Pancreas (tissue), 10 donors: ENCODE measurements around the gene SLC22A9. TPM values are rescaled to one million over a fixed set of nuclear protein-coding genes. Genes with fewer than 3 reads are reported as not detected.

ENCODE experiments used
- ATAC-seq, 4 donors: fragments of 200-7000 bp; cut with Tn5 transposase; one replicate each; pipeline versions ENCODE4 v1.8.0 to v1.9.1; 2020; ENCODE audit warnings: mild to moderate bottlenecking in 4 of 4, moderate library complexity in 4 of 4
- DNase-seq, 6 donors: peaks; one replicate each; pipeline ENCODE4 v3.0.0-alpha.2; 2020
- FAIRE-seq: peaks from 2 replicates; lab custom pipeline; 2012; peaks lifted over from hg19 to GRCh38; lab: Jason Lieb, UNC
- H3K27ac ChIP-seq, 4 donors: fragments of 200-600 bp; sonication (generic); 1 replicate in 3 of 4; 2 replicates in 1 of 4; pipeline versions ENCODE4 v1.5.0 to v1.8.0; 2020
- H3K27me3 ChIP-seq, 4 donors: fragments of 200-600 bp; one replicate each; pipeline ENCODE4 v1.8.0; 2021
- H3K36me3 ChIP-seq, 3 donors: fragments of 200-600 bp; sonication (generic) in 1 of 3; one replicate each; pipeline versions ENCODE4 v1.5.0 to v1.8.0; 2020 to 2021
- H3K4me1 ChIP-seq, 3 donors: fragments of 200-600 bp; one replicate each; pipeline ENCODE4 v1.8.0; 2021
- H3K4me3 ChIP-seq, 4 donors: fragments of 200-600 bp; sonication (generic) in 2 of 4; one replicate each; pipeline versions ENCODE4 v1.5.0 to v1.8.0; 2020 to 2021
- H3K9me3 ChIP-seq, 4 donors: fragments of 200-600 bp; one replicate each; pipeline ENCODE4 v1.8.0; 2021
- WGBS, 2 donors: extraction: QIAGEN DNeasy Blood & Tissue Kit; methylation state at CpG; one replicate each; pipeline ENCODE4 v1.1.7; 2013; 5-methylcytosine and 5-hydroxymethylcytosine counted together
- intact Hi-C, 3 donors: fragments of 100-400 bp; cut with DNase I; formaldehyde crosslinking; loops; one replicate each; pipeline versions ENCODE4 v1.11.1 to v1.14.2; 2022
- polyA plus RNA-seq, 2 donors: library from polyadenylated mRNA; stranded (reverse); fragments of 200-250 nt; gene quantifications; one replicate each; pipeline ENCODE4 v1.2.3, GENCODE V29; 2013
- total RNA-seq, 6 donors: library from RNA; stranded (reverse); fragmentation: NEBNext Ultra II Directional in 4 of 6; extraction: Animal tissue kit (Norgen Biotek cat#: 25700) in 4 of 6; gene quantifications; one replicate each; pipeline versions ENCODE4 v1.2.1 to v1.2.4, GENCODE V29; 2021 to 2023
- TF ChIP-seq, protein P1 (sequence below), 4 donors: fragments of 200-600 bp; sonication (generic) in 3 of 4; IDR thresholded peaks; one replicate each; pipeline versions ENCODE4 v1.5.0 to v1.8.0; 2021; ENCODE audit warnings: antibody characterized with exemption in 4 of 4
- donor health status: healthy with polysubstance abuse.
- donor health status: DM: no; HTN: no; CAD: no; lungs with moderate emphysema.
- donor health status: DM: no; HTN: no; CAD: no.
- donor health status: control.
- donor health status: control.
- donor health status: Bipolar disorder and iron deficiency.
- donor health status: DM: yes; HTN: yes; CAD: no.
- donor health status: DM: no; HTN: no; CAD: no.
- donor health status: DM: no; HTN: no; CAD: no.
- donor health status: DM: yes; HTN: yes; CAD: no.

SLC22A9 gene
- total and polyA plus RNA-seq, 8 donors = 0.12 to 0.44 (median 0.26) TPM; not detected in 3

- H3K4me3 ChIP-seq = no peak overlapping the region
- no peak for ATAC-seq
- no peak for DNase-seq
- no peaks in the 10 kb centered on the region for H3K27me3 ChIP-seq
- 48 to 59% methylated on average over 1 of the region's 1 CpG for WGBS, 2 donors
- no peak for FAIRE-seq
- no peaks in the 10 kb centered on the region for H3K4me1 ChIP-seq
- intact Hi-C loops = no loop called here
- no peak overlapping the region for H3K27ac ChIP-seq
- H3K36me3 ChIP-seq = no peaks in the 10 kb centered on the region
- H3K9me3 ChIP-seq = no peaks in the 10 kb centered on the region
- TF ChIP-seq, protein P1, sequence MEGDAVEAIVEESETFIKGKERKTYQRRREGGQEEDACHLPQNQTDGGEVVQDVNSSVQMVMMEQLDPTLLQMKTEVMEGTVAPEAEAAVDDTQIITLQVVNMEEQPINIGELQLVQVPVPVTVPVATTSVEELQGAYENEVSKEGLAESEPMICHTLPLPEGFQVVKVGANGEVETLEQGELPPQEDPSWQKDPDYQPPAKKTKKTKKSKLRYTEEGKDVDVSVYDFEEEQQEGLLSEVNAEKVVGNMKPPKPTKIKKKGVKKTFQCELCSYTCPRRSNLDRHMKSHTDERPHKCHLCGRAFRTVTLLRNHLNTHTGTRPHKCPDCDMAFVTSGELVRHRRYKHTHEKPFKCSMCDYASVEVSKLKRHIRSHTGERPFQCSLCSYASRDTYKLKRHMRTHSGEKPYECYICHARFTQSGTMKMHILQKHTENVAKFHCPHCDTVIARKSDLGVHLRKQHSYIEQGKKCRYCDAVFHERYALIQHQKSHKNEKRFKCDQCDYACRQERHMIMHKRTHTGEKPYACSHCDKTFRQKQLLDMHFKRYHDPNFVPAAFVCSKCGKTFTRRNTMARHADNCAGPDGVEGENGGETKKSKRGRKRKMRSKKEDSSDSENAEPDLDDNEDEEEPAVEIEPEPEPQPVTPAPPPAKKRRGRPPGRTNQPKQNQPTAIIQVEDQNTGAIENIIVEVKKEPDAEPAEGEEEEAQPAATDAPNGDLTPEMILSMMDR (IDR thresholded peaks at IDR 0.05) = no peak
These were observed 74.1 kb downstream of the SLC22A9 start for GRCh38 chr11:63443714-63444113.

- FAIRE-seq = no peak
- no peak for ATAC-seq
- Histone ChIP-seq H3K9me3 (no peaks in the 10 kb centered on the region), H3K4me1 (no peaks in the 10 kb centered on the region), H3K4me3 (no peak overlapping the region), H3K27ac (no peak overlapping the region), H3K36me3 (no peaks in the 10 kb centered on the region), H3K27me3 (no peaks in the 10 kb centered on the region)
- DNase-seq = no peak
- TF ChIP-seq, protein P1 (IDR thresholded peaks at IDR 0.05) = no peak
- intact Hi-C loops = no loop called here
- 73% methylated on average over 2 of the region's 2 CpGs for WGBS, 2 donors
These were observed 74.6 kb downstream of the SLC22A9 start for GRCh38 chr11:63444160-63444559.

DNA sequence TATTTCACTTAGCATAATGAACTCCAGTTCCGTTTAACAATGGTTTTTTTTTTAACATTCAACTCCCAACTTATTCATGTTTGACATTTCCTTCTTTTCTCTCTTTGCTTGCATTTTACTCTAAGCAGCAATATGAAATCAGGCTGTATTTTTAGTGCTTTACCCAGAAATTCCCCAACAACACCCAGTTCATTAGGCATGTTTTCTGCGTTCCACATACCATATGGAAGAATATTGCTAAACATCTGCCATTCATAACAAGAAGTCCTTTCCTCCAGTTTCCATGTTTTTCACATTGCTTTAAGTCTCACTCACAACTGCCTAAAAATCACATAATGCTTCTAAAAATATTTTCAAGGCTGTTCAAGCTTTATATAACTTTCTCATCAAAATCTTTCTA, 75.5 kb downstream of the SLC22A9 start:
- no peaks in the 10 kb centered on the region for H3K27me3 ChIP-seq
- DNase-seq (no peak), FAIRE-seq (no peak), ATAC-seq (no peak)
- TF ChIP-seq, protein P1 (IDR thresholded peaks at IDR 0.05) = no peak
- no peaks in the 10 kb centered on the region for H3K36me3 ChIP-seq
- intact Hi-C loops = no loop called here
- 89 to 94% methylated on average over 2 of the region's 2 CpGs for WGBS, 2 donors
- H3K27ac ChIP-seq = no peak overlapping the region
- no peak overlapping the region for H3K4me3 ChIP-seq
- no peaks in the 10 kb centered on the region for H3K9me3 ChIP-seq
- no peaks in the 10 kb centered on the region for H3K4me1 ChIP-seq

GRCh38 chr11:63445720-63446119, 76.1 kb downstream of the SLC22A9 start:
- no peak for DNase-seq
- Histone ChIP-seq H3K9me3 (no peaks in the 10 kb centered on the region), H3K4me3 (no peak overlapping the region), H3K36me3 (no peaks in the 10 kb centered on the region), H3K4me1 (no peaks in the 10 kb centered on the region), H3K27ac (no peak overlapping the region), H3K27me3 (no peaks in the 10 kb centered on the region)
- TF ChIP-seq, protein P1 (IDR thresholded peaks at IDR 0.05) = no peak
- no peak for FAIRE-seq
- intact Hi-C loops = no loop called here
- ATAC-seq = no peak

DNA sequence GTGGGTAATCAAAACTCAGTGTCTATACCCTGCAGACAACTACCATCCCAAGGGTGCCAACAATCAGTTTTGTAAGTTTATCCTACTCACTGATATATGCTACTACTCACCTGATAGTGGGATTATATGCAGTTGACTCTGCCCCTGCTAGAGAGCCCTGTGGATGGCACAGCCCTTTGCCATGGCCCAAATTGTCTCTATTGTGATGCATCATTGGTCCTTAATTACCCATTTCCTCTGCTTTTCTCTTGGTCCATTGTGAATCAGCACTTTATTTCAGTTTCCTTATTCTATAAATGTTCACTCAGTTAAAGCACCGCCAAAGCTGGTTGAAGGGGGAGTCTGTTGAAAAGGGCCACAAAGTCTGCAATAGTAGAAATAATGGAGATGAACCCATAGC, 79.1 kb downstream of the SLC22A9 start:
- no peaks in the 10 kb centered on the region for H3K4me1 ChIP-seq
- no peaks in the 10 kb centered on the region for H3K36me3 ChIP-seq
- TF ChIP-seq, protein P1 (IDR thresholded peaks at IDR 0.05) = no peak
- WGBS, 2 donors = 72 to 80% methylated on average over 1 of the region's 1 CpG
- no peak overlapping the region for H3K27ac ChIP-seq
- intact Hi-C loops = no loop called here
- no peaks in the 10 kb centered on the region for H3K9me3 ChIP-seq
- H3K27me3 ChIP-seq = no peaks in the 10 kb centered on the region
- H3K4me3 ChIP-seq = no peak overlapping the region
- ATAC-seq (no peak), DNase-seq (no peak), FAIRE-seq (no peak)
